GM10266 (cell line): ENCODE measurements around the gene CR2.

Source experiments
- DNase-seq: peaks from one replicate; pipeline ENCODE4 v3.0.0; 2012; ENCODE audit errors: extremely low spot score
- TF ChIP-seq, protein P1 (sequence below): IDR thresholded peaks from 2 replicates; pipeline ENCODE4 v1.5.1; 2012; ENCODE audit warnings: mild to moderate bottlenecking, low read depth; ENCODE audit not compliant: control insufficient read depth, insufficient read depth; ENCODE audit errors: missing control alignments

CR2 gene

DNA sequence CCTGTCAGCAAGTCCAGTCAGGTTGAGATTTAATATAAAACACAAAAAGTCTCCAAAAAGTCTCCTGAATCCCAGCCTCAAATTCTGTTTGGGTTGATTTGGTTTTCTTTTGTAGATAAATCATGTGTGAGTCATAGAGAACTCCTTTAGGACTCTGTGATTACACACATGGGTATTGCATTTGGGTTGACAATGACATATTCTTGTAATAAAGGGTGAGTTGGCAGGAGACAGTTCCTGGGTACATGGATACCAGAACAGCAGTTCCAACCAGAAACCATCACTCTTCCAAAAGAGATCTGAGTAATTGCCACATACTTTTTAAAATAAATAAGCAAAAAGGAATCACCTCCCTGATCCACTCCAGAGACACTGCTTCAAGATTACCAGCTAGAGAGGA is 8.9 kb downstream of the CR2 start:
- DNase-seq, result no peak
- TF ChIP-seq, protein P1, sequence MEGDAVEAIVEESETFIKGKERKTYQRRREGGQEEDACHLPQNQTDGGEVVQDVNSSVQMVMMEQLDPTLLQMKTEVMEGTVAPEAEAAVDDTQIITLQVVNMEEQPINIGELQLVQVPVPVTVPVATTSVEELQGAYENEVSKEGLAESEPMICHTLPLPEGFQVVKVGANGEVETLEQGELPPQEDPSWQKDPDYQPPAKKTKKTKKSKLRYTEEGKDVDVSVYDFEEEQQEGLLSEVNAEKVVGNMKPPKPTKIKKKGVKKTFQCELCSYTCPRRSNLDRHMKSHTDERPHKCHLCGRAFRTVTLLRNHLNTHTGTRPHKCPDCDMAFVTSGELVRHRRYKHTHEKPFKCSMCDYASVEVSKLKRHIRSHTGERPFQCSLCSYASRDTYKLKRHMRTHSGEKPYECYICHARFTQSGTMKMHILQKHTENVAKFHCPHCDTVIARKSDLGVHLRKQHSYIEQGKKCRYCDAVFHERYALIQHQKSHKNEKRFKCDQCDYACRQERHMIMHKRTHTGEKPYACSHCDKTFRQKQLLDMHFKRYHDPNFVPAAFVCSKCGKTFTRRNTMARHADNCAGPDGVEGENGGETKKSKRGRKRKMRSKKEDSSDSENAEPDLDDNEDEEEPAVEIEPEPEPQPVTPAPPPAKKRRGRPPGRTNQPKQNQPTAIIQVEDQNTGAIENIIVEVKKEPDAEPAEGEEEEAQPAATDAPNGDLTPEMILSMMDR, result no peak

DNA sequence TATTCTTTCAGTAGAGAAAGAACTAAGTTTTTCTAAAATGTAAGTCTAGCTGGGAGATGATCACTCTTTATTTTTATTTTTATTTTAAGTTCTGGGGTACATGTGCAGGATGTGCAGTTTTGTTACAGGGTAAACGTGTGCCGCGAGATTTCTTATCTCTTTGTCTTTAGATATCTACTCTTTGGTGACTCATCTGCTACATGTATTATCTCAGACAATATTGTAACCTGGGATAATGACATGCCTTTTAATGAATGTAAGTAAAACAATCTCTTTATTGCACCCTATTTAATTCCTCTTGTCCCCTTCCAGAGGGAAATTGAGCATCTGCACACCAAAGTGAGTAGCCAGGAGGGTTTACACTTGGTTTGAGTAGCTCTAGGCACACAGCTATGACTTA is 9.4 kb downstream of the CR2 start:
- TF ChIP-seq, protein P1, result no peak
- DNase-seq, result no peak

DNA sequence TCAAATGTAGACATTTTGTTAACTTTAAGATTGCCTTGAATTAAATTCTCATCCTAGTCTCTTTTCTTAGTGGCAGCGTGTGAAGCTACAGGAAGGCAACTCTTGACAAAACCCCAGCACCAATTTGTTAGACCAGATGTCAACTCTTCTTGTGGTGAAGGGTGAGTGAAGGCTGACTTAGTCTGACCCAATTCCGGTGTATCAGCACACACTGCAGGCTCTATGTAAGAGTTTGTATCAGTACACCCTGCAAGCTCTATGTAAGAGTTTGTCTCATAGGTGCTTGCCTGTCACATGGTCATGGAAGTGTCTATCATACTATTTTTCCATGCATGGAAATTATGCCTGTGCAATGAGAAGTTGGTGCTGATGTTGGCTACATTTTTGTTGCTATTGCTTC is 16.8 kb downstream of the CR2 start:
- TF ChIP-seq, protein P1, result no peak

DNA sequence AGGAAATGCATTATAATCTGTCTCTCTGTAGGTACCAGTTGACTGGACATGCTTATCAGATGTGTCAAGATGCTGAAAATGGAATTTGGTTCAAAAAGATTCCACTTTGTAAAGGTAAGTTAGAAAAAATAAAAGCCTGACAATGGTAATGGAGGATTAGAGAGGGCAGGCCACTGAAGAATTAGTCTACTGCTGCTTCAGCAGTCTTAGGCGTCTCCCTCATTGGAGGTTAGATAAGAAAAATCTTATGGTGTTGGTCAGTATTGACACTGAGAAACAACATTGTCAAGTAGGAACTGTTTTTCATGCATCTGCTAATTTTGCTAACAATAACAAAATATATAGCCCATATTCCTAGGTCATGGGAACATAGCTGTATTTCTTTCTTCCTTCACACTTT is 20.1 kb downstream of the CR2 start:
- DNase-seq, result no peak

More for the DNA sequence above, 16.8 kb downstream of the CR2 start:
- no peak for DNase-seq

DNA sequence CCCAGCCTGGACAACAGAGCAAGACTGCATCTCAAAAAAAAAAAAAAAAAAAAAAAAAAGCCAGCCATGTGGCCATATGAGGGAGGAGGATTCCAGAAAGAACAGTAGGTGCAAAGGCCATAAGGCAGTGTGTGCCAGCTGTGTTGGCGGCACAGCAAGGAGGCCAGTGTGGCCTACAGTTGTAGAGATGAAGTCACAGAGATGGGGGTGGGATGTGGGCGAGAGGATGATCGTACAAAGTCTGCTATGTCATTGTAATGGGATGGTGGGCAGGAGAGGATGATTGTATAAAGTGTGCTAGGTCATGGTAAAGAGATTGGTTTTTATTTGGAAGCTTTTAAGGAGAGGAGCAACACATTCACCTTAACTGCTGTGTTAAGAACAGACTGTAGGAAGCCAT is 32.1 kb downstream of the CR2 start:
- TF ChIP-seq, protein P1, result no peak
- DNase-seq, result no peak

More for the DNA sequence above, 20.1 kb downstream of the CR2 start:
- TF ChIP-seq, protein P1, result no peak

DNA sequence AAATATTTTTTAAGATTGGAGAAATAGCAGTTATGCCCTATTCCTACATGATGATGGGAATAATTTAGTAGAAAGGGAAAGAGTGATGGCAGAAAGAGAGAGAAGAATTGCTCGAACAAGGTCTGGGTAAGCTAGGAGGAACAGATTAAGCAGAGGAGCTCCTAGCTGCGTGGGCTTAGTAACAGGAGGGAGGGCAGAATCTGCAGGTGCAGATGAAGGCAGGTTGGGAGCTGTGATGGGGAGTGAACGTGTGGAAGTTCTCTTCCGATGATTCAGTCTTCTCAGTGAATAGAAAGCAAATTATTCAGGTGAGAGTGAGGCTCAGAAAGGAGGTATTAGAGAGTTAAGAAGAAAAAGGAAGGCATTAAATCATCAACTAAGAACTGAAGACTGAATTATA is 33.5 kb downstream of the CR2 start:
- no peak for DNase-seq
- TF ChIP-seq, protein P1, result no peak

DNA sequence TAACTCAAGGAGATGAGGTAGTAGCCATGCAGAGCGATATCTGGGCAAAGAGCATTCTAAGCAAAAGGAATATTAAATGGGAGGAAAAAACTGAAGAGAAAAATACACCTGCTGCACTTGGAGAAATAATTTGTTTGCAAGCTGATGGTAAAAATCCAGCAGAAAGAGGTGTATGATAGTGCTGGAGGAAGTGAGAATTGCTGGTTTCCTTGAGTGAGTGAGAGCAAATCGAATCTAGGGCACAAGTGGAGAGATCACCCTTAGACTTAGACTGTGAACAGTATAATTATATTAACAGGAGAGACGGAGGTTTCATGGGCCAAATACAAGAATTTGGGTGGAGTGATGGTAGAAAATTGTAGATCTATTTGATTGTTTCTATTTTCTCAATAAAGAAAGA is 39.1 kb downstream of the CR2 start:
- no peak for DNase-seq
- TF ChIP-seq, protein P1, result no peak

DNA sequence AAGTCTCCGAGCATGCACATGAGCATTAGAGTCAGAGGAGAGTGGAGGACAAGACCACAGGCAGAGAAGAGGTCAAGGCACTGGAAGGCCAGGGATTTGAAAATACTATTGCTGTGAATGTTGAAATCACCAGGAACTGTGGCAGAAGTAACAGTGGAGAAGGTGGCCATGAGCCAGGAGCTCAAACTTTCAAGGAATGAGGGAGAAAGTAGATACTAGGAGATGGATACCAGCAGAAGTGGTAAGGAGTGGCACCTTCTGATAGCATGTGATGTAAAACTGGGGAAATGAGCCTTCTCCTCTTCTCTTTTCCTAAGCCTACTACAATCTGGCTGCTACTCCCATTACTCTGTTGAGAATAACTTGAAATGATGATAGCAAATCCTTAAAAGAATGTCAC is 40.0 kb downstream of the CR2 start:
- TF ChIP-seq, protein P1, result no peak
- no peak for DNase-seq
